MCF 10A (cell line): ENCODE data around the gene DHRS2. TPM values are rescaled to one million over a fixed set of nuclear protein-coding genes. Genes with fewer than 3 reads are reported as not detected.

Experiments
- BruUV-seq: library from RNA; stranded (reverse); fragments of 400-500 nt; replicated peaks from 2 replicates; lab custom pipeline; 2021; lab: Mats Ljungman, UMichigan
- CTCF ChIA-PET: fragments of 300-600 bp; sonication (Branson Sonifier 250); formaldehyde crosslinking; extraction: SDS; loops from one replicate; lab custom pipeline; 2021; ENCODE audit warnings: antibody characterized with exemption, inconsistent platforms; lab: Yijun Ruan, JAX
- POLR2A ChIA-PET: fragments of 300-600, 350-650 bp; sonication (Branson Sonifier 250); formaldehyde crosslinking; extraction: SDS; loops from one replicate; lab custom pipeline; 2020; ENCODE audit warnings: antibody characterized with exemption, inconsistent platforms; lab: Yijun Ruan, JAX
- DNase-seq: peaks from one replicate; pipeline ENCODE4 v3.0.0-alpha.2; 2018; ENCODE audit not compliant: unreplicated experiment
- H3K27ac Mint-ChIP-seq: one replicate; pipeline ENCODE4 v1.8.0; 2022; ENCODE audit warnings: mild to moderate bottlenecking, low read depth, mixed read lengths; ENCODE audit not compliant: unreplicated experiment
- H3K27me3 Mint-ChIP-seq: one replicate; pipeline ENCODE4 v1.8.0; 2022; ENCODE audit warnings: mixed read lengths; ENCODE audit not compliant: insufficient read depth, unreplicated experiment
- H3K36me3 Mint-ChIP-seq: one replicate; pipeline ENCODE4 v1.8.0; 2022; ENCODE audit warnings: mild to moderate bottlenecking, moderate library complexity, mixed read lengths; ENCODE audit not compliant: insufficient read depth, unreplicated experiment
- H3K4me1 Mint-ChIP-seq: one replicate; pipeline ENCODE4 v1.8.0; 2022; ENCODE audit warnings: mixed read lengths; ENCODE audit not compliant: insufficient read depth, unreplicated experiment
- H3K4me3 Mint-ChIP-seq: one replicate; pipeline ENCODE4 v1.8.0; 2022; ENCODE audit warnings: mild to moderate bottlenecking, moderate library complexity, mixed read lengths; ENCODE audit not compliant: unreplicated experiment
- H3K9me3 Mint-ChIP-seq: one replicate; pipeline ENCODE4 v1.8.0; 2022; ENCODE audit warnings: mixed read lengths; ENCODE audit not compliant: unreplicated experiment
- CTCF ChIP-seq: fragments of 200-600 bp; IDR thresholded peaks from one replicate; pipeline ENCODE4 v1.8.0; 2022; ENCODE audit warnings: antibody characterized with exemption, mild to moderate bottlenecking; ENCODE audit not compliant: unreplicated experiment
- intact Hi-C: fragments of 100-400 bp; cut with micrococcal nuclease; formaldehyde crosslinking; loops from 2 replicates; pipeline ENCODE4 v1.14.1; 2022
- total RNA-seq: library from RNA; stranded (reverse); gene quantifications from 2 replicates; pipeline ENCODE4 v1.2.3, GENCODE V29; 2022

DHRS2 gene
- total RNA-seq, 1 experiment from 2014 or later = 1.1 TPM

DNA sequence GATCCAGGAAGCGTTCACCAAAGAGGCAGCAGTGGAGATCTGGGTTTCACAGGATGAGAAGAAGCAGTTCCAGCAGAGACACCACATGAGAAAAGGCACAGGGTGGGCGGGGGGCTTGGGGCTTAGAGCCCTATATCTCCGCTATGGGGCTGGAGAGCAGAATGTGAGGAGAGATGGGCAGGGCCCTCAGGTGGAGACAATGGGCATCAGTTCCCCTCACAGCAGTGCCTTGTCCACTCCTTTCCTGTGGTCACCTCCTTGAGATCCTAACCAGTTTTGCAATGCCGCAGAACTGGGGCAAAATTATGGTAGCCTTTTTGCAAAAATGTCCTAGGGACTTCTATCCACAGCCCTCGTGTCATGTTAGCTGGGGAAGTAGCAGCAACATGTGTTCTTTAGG is 27.5 kb downstream of the DHRS2 start:
- no TSS peak for BruUV-seq
- POLR2A ChIA-PET = no interaction called here
- DNase-seq = no peak
- Mint-ChIP-seq H3K9me3 (no peaks in the 10 kb centered on the region), H3K27me3 (peaks cover 68% of the 10 kb centered on the region), H3K4me3 (no peak overlapping the region), H3K36me3 (no peaks in the 10 kb centered on the region), H3K27ac (no peak overlapping the region), H3K4me1 (no peaks in the 10 kb centered on the region)
- CTCF ChIA-PET = interaction anchor here (0.7 to 0.8 kb wide), 3 partner anchors 15 to 248 kb away, joined by 3 to 6 read pairs (median 3); no protein-coding TSS in a partner anchor
- intact Hi-C loops = no loop called here
- TF ChIP-seq CTCF = no peak

GRCh38 chr14:23664207-23664885 is 28.2 kb downstream of the DHRS2 start:
- peaks cover 62% of the 10 kb centered on the region for H3K27me3 Mint-ChIP-seq
- no peak for TF ChIP-seq CTCF
- no peak for DNase-seq
- no peaks in the 10 kb centered on the region for H3K9me3 Mint-ChIP-seq
- no peak overlapping the region for H3K27ac Mint-ChIP-seq
- intact Hi-C loops = no loop called here
- H3K4me1 Mint-ChIP-seq = peaks cover 1% of the 10 kb centered on the region
- POLR2A ChIA-PET = no interaction called here
- H3K36me3 Mint-ChIP-seq = no peaks in the 10 kb centered on the region
- CTCF ChIA-PET = interaction anchor here (0.6 to 5.0 kb wide), 4 partner anchors 15 to 247 kb away, joined by 3 to 89 read pairs (median 4); no protein-coding TSS in a partner anchor
- H3K4me3 Mint-ChIP-seq = no peak overlapping the region
- no TSS peak for BruUV-seq

DNA sequence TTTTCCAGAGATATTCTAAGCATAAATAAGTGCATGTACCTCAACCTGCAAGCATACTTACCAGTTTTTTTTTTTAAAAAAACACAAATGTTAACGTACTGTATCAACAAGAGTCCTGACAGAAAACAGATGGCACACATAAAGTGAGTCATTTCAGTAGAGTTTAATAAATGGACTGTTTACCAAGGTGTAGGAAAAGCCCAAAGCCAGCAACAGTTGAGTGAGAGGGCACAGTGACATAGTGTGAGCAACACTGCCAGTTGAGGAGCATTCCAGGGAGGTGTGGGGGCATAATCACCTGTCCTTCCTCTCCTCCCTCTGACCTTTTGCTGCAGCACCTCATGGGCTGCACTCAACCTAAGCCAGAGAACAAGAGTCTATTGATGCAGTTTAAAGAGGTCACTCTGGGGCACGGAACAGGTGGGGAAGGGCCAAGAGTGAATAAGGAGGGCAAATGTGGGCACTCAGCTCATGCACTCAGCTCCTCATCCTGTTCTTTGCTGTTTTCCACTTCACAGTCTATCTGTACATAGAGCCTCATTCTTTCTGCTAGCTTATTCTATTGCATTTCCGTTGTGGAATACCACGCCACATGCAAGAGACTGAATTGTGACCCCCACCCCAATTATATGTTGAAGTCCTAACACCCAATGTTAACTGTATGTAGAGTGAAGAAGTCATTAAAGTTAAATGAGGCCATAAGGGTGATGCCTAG is 29.3 kb downstream of the DHRS2 start:
- CTCF ChIA-PET = interaction anchor here (0.6 to 5.4 kb wide), 23 partner anchors 10 to 1277 kb away, joined by 3 to 89 read pairs (median 4); no protein-coding TSS in a partner anchor
- no peak for TF ChIP-seq CTCF
- intact Hi-C loops = loop anchor here (1.0 to 5.0 kb wide), 3 partner anchors 245 to 287 kb away; partner anchors contain the start of gene DHRS4
- H3K36me3 Mint-ChIP-seq = no peaks in the 10 kb centered on the region
- no peak for DNase-seq
- no TSS peak for BruUV-seq
- H3K27ac Mint-ChIP-seq = no peak overlapping the region
- POLR2A ChIA-PET = interaction anchor here (0.6 to 0.7 kb wide), 2 partner anchors 14 to 791 kb away, joined by 3 read pairs; no protein-coding TSS in a partner anchor
- peaks cover 52% of the 10 kb centered on the region for H3K27me3 Mint-ChIP-seq
- no peak overlapping the region for H3K4me3 Mint-ChIP-seq
- H3K4me1 Mint-ChIP-seq = peaks cover 10% of the 10 kb centered on the region
- H3K9me3 Mint-ChIP-seq = peaks cover 3% of the 10 kb centered on the region

DNA sequence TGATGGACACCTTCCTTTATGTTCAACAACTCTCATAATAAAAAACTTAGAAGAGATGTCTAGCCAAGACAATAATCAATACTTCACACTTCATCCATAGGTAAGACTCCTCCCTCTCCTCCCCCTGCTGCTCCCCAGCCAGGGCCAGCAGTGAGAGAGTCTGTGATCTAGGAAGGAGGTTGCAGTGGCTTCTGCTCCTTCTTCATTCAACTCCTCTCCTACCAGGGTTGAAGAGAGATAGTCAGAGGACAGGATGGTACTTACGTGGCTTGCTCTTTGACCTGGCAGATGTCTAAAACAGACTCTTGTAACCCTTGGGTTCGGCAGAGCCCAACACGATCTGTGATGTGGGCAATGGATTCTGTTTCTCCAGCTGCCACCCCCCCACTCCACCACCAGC is 31.0 kb downstream of the DHRS2 start:
- ChIA-PET CTCF (interaction anchor here (0.5 to 5.4 kb wide), 13 partner anchors 9 to 1023 kb away, joined by 3 to 89 read pairs (median 4); partner anchors contain the start of gene OR6J1), POLR2A (no interaction called here)
- Mint-ChIP-seq H3K9me3 (peaks cover 9% of the 10 kb centered on the region), H3K27me3 (peaks cover 40% of the 10 kb centered on the region), H3K36me3 (no peaks in the 10 kb centered on the region), H3K4me1 (peaks cover 15% of the 10 kb centered on the region), H3K27ac (no peak overlapping the region), H3K4me3 (no peak overlapping the region)
- intact Hi-C loops = loop anchor here (5.0 kb wide), 1 partner anchor 285 kb away; the partner anchor contains the start of gene DHRS4
- TF ChIP-seq CTCF = no peak
- DNase-seq = no peak
- BruUV-seq = no TSS peak
